GM21717 (cell line): Measurements from ENCODE around the gene MIER1.
"Not testable (repeated sequence)": the region's sequence is repeated elsewhere in the genome, so short reads cannot be mapped to it uniquely, and the experiment has no call there.

Experiments
- ATAC-seq: cut with Tn5 transposase; IDR thresholded peaks from one replicate; pipeline ENCODE4 v1.9.1; 2021; ENCODE audit warnings: mild to moderate bottlenecking, moderate library complexity; ENCODE audit not compliant: unreplicated experiment

The MIER1 gene

DNA sequence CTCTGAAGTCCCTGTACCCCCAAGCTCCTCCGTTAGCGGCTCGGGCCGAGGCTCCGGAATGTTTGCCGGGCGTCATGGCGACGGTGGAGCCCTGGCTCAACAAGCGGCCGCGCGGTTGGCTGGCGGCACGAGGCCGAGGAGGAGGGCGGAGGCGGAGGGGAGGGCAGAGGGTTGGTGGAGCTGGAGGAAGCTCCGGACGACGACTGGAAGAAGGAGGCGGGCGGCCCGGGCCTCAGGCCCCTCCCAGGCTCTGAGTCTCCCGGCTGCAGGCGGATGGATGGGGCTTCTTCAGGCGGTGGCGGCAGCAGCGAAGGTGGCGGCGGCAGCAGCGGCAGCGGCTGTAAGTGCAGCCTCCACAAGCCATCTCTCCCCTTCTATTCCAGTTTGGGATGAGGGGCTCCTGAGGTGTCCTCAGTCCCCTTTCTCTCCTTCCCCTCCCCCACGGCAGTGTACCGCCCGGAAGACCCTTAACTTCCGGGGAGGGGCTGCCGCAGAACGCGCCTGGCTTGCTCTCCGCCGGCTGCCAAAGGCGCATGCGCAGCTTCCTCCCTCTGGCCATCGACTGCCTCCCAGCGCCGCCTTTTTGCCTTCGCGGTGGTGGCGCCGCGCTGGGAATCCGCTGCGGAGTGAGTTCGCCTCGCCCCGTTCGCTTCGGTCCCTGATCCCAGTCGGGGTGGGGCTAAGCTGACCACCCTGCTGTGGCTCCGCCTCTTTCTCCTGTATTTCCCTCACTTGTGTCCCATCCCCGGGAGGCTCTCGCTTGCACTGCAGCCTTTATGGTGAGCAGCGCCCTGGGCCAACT, at the start of gene MIER1, which contains the start of gene DNAI4:
Gene MIER1 (plus strand): TSS at position 235 of the 802 bp plus-strand sequence. CDS start 39 bp downstream, at position 274.
Gene DNAI4 (minus strand): TSS at position 101 of the 802 bp plus-strand sequence. CDS start 25 bp downstream, at position 76.
- peak; percentile 96 for ATAC-seq

DNA sequence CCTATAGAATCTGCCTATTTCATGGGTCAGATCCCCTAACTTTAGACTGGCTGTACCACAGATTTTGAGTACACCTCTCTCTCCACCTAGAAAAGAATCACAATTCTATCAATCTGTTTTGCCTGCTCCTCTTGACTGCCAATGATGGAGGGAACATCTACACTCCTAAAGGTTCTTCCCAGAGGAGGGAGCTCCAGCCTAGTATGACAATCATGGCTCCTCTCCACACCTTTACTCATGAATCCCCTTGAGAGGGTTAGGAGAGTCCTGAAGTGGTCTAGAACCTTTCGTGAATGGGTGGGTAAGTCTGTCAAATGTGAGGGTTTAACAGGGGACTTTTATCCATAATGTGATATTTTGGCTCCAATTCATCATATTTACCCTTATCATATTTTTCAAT, 48.1 kb upstream of the MIER1 start:
- ATAC-seq: no peak

DNA sequence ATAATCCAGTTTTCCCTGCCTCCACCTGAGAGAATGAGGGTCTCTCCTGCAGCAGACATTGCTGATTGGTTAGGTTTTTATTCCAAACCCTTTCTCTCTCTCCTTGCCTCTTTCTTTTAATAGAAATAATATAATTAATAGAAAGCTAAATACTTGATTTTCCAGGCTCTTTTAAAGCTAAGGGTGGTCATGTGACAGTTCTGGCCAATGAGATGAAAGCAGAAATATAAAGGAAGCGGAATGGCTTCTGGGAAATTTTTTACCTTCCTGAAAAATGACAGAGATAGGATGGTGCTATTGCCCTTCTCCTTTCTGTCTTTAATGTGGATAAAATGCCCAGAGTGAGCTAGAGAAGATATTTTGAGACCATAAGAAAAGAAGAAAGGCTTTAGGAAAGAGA, 35.8 kb upstream of the MIER1 start:
- ATAC-seq: no peak

DNA sequence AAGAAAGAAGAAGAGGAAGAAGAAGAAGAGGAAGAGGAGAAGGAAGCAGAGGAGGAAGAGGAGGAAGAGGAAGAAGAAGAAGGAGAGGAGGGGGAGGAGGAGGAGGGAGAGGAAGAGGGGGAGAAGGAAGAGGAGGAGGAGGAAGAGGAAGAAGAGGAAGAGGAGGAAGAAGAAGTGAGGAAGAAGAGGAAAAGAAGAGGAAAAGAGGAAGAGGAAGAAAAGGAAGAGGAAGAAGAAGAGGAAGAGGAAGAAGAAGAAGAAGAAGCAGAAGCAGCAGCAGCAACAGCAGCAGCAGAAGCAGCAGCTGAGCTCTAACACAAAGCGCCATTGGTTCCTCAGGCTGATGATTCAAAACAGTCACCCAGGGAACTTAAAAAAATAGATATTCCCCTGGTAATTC, 34.2 kb upstream of the MIER1 start:
- no peak for ATAC-seq

DNA sequence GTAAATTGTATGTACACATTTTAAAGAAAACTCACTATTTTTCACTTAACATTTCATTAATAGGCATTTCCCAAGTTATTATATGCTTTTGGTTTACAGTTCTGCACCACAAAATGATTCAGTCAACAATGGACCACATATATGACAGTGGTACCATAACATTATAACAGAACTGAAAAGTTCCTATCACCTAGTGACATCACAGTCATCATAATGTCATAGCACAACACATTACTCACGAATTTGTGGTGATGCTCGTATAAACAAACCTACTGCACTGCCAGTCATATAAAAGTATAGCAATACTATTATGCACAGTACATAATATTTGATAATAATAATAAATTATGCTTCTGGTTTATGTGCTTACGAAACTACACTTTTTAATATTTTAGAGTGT, 31.1 kb upstream of the MIER1 start:
- no peak for ATAC-seq

DNA sequence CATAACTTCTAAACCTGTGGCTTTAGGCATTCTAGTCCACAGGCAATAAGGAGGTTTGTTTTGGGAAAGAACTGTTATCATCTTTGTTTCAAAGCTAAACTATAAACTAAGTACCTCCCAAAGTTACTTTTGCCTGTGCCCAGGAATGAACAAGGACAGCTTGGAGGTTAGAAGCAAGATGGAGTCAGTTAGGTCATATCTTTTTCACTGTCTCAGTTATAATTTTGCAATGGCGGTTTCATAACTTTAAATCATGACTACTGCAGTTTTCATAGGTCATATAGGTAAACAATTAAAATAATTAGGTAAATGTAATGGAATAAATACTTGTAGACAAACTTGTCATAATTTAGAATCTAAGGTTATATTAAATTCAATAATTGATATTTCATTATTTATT, 9.6 kb upstream of the MIER1 start:
- ATAC-seq: not testable (repeated sequence)

DNA sequence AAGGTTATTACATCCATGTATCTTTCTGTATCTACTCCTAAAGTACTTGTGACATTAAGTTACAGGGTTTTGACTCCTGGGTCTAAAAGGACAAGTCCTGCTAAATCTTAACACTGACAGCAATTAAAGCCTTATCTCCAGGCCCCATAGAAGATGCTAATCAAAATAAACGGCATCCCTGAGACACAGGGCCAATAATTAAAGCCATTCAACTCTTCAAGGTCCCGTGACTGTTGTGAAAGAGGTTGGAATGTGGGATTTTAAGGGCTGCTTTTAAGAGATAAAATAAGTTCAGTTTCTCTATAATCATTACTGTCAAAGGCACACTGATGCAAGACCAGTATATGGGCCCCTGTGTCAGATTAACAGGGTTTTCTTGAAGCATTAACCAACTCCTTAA, 8.5 kb upstream of the MIER1 start:
- ATAC-seq: no peak

DNA sequence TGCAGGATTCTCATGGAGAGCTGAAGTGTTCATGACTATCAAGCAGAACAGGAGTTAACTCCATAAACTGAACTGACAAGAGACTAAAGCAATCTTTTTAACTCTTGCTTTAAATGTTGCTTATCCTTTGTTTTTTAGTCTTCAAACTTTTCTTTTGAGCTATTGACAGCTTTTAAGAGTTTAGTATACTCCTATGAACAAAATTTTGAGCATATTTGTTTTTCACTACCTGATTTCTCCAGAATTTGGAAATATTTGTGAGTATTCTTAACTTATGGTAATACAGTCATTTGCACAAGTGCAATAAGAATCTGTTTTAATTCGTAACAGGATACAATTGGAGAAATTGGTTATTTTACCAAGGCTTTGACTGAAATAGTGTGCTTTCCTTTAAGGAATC, 7.3 kb upstream of the MIER1 start:
- no peak for ATAC-seq

DNA sequence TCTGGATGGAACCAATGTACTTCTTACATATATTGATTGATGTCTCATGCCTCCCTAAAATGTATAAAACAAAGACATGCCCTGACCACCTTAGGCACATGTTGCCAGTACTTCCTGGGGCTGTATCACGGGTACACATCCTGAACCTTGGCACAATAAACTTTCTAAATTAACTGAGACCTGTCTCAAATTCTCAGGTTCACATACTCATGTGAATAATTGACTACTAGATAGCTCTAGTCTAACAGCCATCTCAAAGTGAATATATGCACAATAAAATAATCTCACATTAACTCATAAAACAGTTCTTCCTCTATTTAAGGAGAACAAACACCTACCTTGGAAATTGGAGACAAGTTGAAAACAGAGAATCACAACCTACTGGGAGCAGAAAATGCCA, 5.7 kb upstream of the MIER1 start:
- ATAC-seq: no peak

DNA sequence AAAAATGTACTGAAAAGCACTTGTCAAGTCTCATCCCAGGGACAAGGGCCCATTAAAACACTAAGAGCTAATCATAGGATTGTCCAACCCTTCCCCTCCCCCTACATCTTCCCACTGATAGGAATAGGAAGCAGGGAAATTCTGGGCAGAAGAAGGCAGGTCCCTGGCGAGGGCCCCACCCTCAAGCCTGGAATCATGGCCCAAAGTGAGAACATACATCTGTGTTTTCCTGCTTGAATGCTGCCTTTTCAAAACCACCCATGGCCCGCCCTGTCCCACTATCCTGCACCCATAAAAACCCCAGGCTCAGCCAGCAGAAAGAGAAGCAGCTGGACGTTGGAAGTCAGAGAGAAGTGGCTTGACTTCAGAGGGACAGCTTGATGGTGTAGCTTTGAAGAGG, 5.0 kb upstream of the MIER1 start:
- no peak for ATAC-seq

DNA sequence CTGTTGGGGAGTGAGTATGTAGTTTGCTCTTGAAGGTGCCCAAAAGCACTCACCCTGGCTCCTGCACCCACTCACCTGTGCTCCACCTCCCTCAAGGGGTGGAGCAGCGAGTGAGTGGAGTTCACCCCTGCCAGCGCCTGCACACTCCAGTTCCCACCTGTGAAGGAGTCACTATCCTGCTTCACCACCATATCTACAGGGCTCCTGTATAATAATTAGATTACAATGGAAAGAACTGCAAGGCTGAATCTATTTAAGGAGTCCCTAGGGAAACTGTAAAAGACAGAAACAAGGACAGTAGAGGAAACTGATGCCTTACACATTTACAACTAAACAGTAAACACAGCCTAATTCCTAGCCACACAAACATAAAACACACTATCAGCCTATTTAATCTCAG, 4.2 kb upstream of the MIER1 start:
- no peak for ATAC-seq

DNA sequence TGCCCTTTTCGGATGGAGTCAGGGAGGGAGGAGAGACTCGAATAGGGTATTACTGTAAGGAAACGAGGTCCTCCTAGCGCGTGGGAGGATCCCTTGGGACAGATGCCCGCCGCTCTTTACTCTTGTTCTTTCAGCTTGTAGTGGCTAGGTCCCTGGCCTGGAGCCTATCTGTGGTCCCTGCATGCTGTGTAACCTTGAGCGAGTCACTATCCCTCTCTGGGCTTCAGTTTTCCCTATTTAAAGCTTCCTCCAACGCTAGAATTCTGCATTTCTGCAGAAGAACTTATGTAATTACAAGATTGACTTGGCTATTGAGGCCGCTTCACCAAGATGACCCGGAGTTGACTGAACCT, 744 bp downstream of the MIER1 start:
- no peak for ATAC-seq

DNA sequence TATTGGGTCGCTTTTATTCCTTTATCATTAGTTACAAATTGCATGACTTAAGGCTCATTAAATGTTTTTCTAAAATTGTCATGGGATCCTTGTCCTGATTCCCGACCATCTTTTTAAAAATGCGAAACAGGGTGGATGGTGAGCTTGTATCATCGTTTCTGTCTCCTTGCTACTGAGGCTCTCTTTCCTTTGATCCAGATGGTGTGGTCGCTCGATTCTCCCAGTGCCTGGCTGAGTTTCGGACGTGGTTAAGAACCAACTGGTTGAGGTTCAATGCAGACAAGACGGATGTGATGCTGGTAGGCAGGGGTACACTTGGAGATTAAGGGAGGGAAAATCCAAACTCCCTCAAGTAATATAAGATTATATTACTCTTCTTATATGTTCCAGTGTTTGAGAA, 1.2 kb downstream of the MIER1 start:
- ATAC-seq: no peak

DNA sequence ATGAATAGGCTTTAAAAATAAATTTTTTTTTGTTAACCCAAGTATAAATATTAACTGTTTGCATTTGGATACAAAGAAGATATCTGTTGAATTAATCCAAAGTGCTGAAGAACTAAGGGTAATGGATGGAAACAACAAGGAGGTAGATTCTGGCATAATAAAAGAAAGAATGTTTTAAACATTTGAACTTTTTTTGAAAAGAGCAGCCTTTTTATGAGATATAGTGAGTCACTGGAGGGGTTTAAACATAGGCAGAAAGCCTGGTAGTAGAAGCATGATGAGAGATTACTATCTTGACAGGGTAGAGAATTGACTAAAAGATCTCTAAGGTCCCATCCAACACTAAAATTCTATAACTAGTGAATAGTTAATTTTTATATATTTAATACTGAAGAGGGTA, 2.7 kb downstream of the MIER1 start:
- no peak for ATAC-seq

DNA sequence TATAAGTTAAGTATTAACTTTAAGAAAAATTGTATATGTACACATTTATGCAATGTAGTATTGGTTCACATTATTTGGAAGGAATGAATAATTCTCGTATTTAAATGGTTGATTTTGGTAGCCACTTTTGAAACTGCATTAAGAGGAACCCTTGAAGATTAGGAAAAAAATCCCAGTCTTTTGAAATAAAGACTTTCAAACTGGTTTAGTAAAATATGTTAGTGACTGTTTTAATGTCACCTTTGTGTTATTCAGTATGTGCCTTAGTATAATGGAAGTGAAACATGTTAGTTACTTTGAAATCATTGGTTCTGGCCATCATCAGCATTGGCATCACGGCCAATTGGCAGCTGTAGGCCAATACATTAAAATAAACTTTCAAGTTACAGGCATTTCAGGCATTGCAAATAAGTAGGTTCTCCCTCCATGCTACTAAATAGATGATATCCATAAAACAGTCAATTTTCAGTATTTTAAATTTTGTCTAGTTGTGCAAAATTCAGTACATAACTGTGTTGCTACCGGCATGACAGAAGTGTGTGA, 4.4 kb downstream of the MIER1 start:
- ATAC-seq: no peak

DNA sequence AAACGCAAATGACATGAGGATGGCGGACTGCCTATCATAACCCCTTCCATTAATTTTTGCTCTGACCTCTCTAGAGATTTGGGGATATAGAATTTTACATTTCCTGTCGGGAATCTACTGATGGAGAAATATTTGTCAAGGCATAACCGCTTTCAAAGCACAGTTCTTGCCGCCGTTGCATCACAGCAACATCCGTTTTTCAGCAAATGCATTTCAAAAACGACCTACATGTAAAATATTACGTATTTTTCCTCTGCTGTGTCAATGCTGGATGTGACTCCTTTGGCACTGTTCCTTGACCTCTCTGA, 4.9 kb downstream of the MIER1 start:
- no peak for ATAC-seq

DNA sequence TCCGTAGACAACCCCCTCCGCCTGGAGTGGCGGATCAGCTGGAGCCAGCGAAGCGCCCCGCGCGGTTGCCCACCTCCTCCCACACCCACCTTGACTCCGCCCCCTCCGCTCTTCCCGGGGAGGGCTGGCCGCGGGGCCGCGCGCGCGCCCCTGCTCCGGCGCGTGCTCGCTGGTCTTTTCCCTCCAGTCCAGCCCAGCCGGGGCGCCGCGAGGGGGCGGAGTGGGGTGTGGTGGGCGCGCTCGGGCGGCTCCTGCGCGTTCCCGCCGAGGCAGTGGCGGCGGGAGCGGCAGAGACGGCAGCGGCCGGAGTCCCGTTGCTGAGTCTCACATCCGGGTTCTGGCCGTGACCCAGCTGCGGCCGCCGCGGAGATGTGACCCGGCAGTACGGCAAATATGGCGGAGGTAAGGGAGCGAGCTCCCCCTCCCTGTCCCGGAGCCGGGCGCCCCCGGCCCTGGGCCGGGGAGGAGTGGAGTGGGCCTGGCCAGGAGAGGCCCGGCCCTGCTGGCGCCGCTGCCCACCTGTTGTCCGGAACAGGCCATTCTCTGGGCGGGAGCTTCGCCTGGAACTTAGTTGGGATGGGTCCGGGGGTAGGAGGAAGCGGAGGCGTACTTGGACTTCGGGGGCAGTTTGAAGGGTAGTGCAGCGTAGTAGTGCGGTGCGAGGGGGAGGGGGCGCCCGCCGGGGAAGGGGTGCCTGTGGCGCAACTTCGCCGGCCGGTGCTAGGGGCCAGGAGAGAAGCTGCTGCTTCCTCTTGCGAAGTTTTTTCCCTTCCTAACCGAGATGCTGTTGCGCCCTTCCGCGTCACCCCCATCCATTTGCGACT, 5.4 kb downstream of the MIER1 start:
- ATAC-seq: peak; percentile 59

DNA sequence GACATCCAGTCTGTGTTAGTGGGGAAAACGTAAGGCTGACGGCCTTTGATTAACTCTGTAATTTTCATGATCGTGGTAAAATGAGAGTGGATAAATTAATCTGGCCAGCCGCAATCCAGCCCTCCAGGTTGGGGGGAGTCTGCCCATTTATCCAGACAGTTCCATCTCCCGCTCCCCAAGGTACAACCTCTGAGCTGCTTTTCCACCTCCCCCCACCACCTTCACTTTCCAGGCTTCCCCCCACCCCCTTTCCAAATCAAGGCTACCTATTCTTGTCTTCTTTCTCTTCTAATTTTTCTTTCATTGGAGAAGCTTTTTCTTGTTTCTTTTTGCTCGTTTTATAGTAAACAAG, 6.0 kb downstream of the MIER1 start:
- no peak for ATAC-seq

DNA sequence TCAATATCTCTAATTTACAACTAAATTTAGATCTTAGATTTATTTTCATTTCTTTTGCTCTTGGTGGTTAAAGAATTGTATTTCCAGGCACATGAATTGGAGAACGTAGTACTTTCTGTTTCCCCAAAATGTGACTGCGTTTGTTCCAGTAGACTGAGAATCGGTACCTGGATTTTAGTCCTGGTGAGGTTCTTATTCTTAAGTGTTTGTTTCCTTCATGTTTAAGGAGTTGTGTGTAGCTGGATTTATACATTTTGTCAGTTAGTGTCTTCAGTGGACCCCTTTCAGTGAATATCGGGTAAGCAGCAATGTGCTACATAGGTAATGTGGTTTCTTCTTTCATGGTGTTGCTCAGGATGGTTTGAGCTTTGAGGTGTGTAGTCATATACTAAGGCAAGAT, 6.8 kb downstream of the MIER1 start:
- ATAC-seq: no peak

DNA sequence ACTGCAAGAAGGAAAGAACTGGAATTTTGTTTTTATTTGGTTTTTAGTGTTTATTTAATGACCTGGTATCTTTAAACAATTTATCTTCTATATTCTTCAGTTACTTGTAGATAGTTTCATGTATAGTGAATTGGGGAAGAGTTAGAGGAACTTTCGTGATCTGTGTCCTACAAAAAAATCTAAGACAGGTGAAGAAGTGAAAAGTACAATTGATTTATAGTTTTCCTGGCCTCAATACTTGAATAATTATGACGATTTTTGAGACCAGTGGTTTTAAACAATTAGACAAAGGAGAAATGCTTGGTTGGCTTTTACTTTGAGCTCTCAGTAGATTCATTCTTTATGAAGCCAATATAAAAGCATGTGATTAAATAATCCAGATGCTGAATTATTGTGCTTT, 7.5 kb downstream of the MIER1 start:
- ATAC-seq: no peak

DNA sequence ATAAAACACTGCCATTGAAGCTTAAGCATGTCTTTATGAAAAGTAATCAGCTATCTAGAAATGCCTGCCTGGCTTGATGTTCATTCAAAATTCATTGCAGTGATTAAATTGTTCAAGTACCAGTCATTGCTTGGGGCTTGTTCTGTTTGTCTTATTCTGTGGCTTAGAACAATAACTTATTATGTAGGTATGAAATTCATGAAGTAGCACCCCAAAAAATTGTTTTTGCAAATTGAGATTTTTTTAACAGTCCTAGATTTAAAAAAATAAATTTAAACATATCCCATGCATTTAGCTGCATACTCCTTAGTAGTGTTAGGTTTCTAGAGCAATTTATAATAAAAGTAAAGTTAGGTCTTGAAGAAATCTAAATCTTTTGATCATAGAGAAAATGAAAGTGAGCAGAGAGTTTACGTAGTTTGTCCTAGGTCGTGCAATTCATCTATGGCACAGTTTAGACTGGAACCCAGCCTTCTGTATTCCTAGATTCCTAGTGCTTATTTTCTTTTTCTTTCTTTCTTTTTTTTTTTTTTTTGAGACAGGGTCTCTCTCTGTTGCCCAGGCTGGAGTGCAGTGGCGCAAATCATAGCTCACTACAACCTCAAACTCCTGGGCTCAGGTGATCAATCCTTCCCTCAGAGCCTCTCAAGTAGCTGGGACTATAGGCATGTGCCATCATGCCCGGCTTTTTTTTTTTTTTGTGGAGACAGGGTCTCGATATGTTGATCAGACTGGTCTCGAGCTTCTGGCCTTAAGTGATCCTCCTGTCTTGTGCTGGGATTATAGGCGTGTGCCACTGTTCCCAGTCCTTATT, 9.3 kb downstream of the MIER1 start:
- ATAC-seq: no peak
